H1 (cell line): ENCODE results near the gene CORO2B.

Experiments
- CHD1 ChIP-seq: IDR thresholded peaks from 2 replicates; pipeline ENCODE4 v1.6.1; 2012; ENCODE audit warnings: low read depth, low read length, improper control_type of control experiment
- CREB1 ChIP-seq: IDR thresholded peaks from 2 replicates; pipeline ENCODE4 v1.6.1; 2012; ENCODE audit warnings: inconsistent platforms
- CTBP2 ChIP-seq: IDR thresholded peaks from 2 replicates; pipeline ENCODE4 v1.7.0; 2011; ENCODE audit warnings: borderline replicate concordance, mild to moderate bottlenecking, moderate library complexity, mixed read lengths, low read length; ENCODE audit not compliant: insufficient read depth, insufficient read length
- CTCF ChIP-seq, 3 experiments: IDR thresholded peaks; 1 replicate in 2 of 3; 2 replicates in 1 of 3; pipeline versions ENCODE4 v1.5.1 to v1.6.1; 2011; ENCODE audit warnings: low read length in 3 of 3, mild to moderate bottlenecking in 3 of 3, inconsistent platforms in 2 of 3, low read depth in 1 of 3, moderate library complexity in 1 of 3; ENCODE audit not compliant: insufficient read depth in 1 of 3; ENCODE audit errors: control extremely low read depth in 1 of 3
- EP300 ChIP-seq, 2 experiments: IDR thresholded peaks; 1 replicate in 1 of 2; 2 replicates in 1 of 2; pipeline ENCODE4 v1.6.1; 2011 to 2012; ENCODE audit warnings: low read depth in 2 of 2, low read length in 2 of 2, mild to moderate bottlenecking in 2 of 2, borderline replicate concordance in 1 of 2, inconsistent platforms in 1 of 2, moderate library complexity in 1 of 2
- EZH2 ChIP-seq: fragments of 200-600 bp; sonication (generic); IDR thresholded peaks from 2 replicates; pipeline ENCODE4 v1.7.1; 2012; ENCODE audit warnings: low read depth, mild to moderate bottlenecking, moderate library complexity, low read length, inconsistent platforms; ENCODE audit not compliant: severe bottlenecking
- JUN ChIP-seq: IDR thresholded peaks from 2 replicates; pipeline ENCODE4 v1.6.1; 2011; ENCODE audit warnings: low read depth, mild to moderate bottlenecking, improper control_type of control experiment, low read length
- JUND ChIP-seq: IDR thresholded peaks from 2 replicates; pipeline ENCODE4 v1.6.1; 2011; ENCODE audit warnings: mild to moderate bottlenecking, improper control_type of control experiment, low read length
- POLR2A ChIP-seq, 2 experiments: IDR thresholded peaks; 1 replicate in 1 of 2; 2 replicates in 1 of 2; pipeline ENCODE4 v1.6.1; 2011; ENCODE audit warnings: low read depth in 2 of 2, low read length in 2 of 2, mild to moderate bottlenecking in 2 of 2; ENCODE audit errors: control extremely low read depth in 1 of 2
- POLR2AphosphoS5 ChIP-seq: IDR thresholded peaks from 2 replicates; pipeline ENCODE4 v1.6.1; 2011; ENCODE audit warnings: low read depth, low read length
- RFX5 ChIP-seq: IDR thresholded peaks from 2 replicates; pipeline ENCODE4 v1.6.1; 2011; ENCODE audit warnings: low read depth, low read length, improper control_type of control experiment, borderline replicate concordance
- SUZ12 ChIP-seq: fragments of 200-600 bp; sonication (generic); IDR thresholded peaks from 2 replicates; pipeline ENCODE4 v1.6.1; 2012; ENCODE audit warnings: mild to moderate bottlenecking, inconsistent platforms, low read length, moderate library complexity, mixed read lengths

- no peak for TF ChIP-seq JUND
- TF ChIP-seq CREB1: no peak
- TF ChIP-seq CHD1: no peak
- TF ChIP-seq CTBP2: no peak
- TF ChIP-seq RFX5: no peak
- TF ChIP-seq JUN: no peak
- no peak for TF ChIP-seq EZH2
- no peak for TF ChIP-seq POLR2AphosphoS5
- TF ChIP-seq CTCF (IDR thresholded peaks at IDR 0.05; ENCODE audit: control extremely low read depth in 1 of 3, insufficient read depth in 1 of 3, low read depth in 1 of 3, low read length in 3 of 3): no peak
- no peak for TF ChIP-seq POLR2A (IDR thresholded peaks at IDR 0.05; ENCODE audit: control extremely low read depth in 1 of 2, low read depth in 2 of 2, low read length in 2 of 2)
- TF ChIP-seq SUZ12: no peak
- no peak for TF ChIP-seq EP300 (IDR thresholded peaks at IDR 0.05; ENCODE audit: borderline replicate concordance in 1 of 2, low read depth in 2 of 2, low read length in 2 of 2)
These were observed 160.7 kb downstream of the CORO2B start for GRCh38 chr15:68739390-68740080.
